ENCODE measurements around the gene TNIP2.

Gene TNIP2

GRCh38 chr4:2792711-2793585 is 36.8 kb upstream of the TNIP2 start, which contains the start of gene SH3BP2:
TSS of gene SH3BP2 (plus strand) at chr4:2793085. CDS start at chr4:2820618, 27,533 bp downstream.
- Histone ChIP-seq H3K36me3 (ENCODE audit: control insufficient read depth, insufficient read depth, low read length) (no peaks in the 10 kb centered on the region), H3K27ac (ENCODE audit: insufficient read depth, low read depth, low read length, poor library complexity, severe bottlenecking) (no peak within 1 kb of the TSS), H3K4me1 (ENCODE audit: control insufficient read depth, insufficient read depth, low read length) (peaks cover 1% of the 10 kb centered on the region), H3K4me3 (ENCODE audit: insufficient read depth, low read depth, low read length) (peak within 1 kb of the TSS; percentile 32), H3K9me3 (ENCODE audit: control insufficient read depth, low read length) (no peaks in the 10 kb centered on the region), H3K27me3 (ENCODE audit: control insufficient read depth, insufficient read depth, low read length, poor library complexity, severe bottlenecking) (peaks cover 34% of the 10 kb centered on the region)
- WGBS, 2 experiments: 6% methylated on average over 104 of the region's 104 CpGs

- H3K27me3 ChIP-seq (ENCODE audit: control insufficient read depth, insufficient read depth, low read length, poor library complexity, severe bottlenecking): peaks cover 34% of the 10 kb centered on the region
- no peaks in the 10 kb centered on the region for H3K9me3 ChIP-seq (ENCODE audit: control insufficient read depth, low read length)
- no peak overlapping the region for H3K27ac ChIP-seq (ENCODE audit: insufficient read depth, low read depth, low read length, poor library complexity, severe bottlenecking)
- WGBS, 2 experiments: 57 to 59% methylated on average over 8 of the region's 8 CpGs
- H3K4me1 ChIP-seq (ENCODE audit: control insufficient read depth, insufficient read depth, low read length): no peaks in the 10 kb centered on the region
- H3K4me3 ChIP-seq (ENCODE audit: insufficient read depth, low read depth, low read length): no peak overlapping the region
- H3K36me3 ChIP-seq (ENCODE audit: control insufficient read depth, insufficient read depth, low read length): no peaks in the 10 kb centered on the region
Observed at GRCh38 chr4:2792396-2792710, 36.2 kb upstream of the TNIP2 start.

- 93 to 96% methylated on average over 9 to 10 of the region's 10 CpGs for WGBS, 2 experiments
- Histone ChIP-seq H3K36me3 (ENCODE audit: control insufficient read depth, insufficient read depth, low read length) (no peaks in the 10 kb centered on the region), H3K9me3 (ENCODE audit: control insufficient read depth, low read length) (no peaks in the 10 kb centered on the region), H3K4me3 (ENCODE audit: insufficient read depth, low read depth, low read length) (no peak overlapping the region), H3K4me1 (ENCODE audit: control insufficient read depth, insufficient read depth, low read length) (no peaks in the 10 kb centered on the region), H3K27ac (ENCODE audit: insufficient read depth, low read depth, low read length, poor library complexity, severe bottlenecking) (no peak overlapping the region), H3K27me3 (ENCODE audit: control insufficient read depth, insufficient read depth, low read length, poor library complexity, severe bottlenecking) (peaks cover 34% of the 10 kb centered on the region)
Observed at GRCh38 chr4:2791518-2792395, 35.6 kb upstream of the TNIP2 start.

- WGBS, 2 experiments: 79 to 80% methylated on average over 19 of the region's 19 CpGs
- Histone ChIP-seq H3K36me3 (ENCODE audit: control insufficient read depth, insufficient read depth, low read length) (no peaks in the 10 kb centered on the region), H3K27ac (ENCODE audit: insufficient read depth, low read depth, low read length, poor library complexity, severe bottlenecking) (no peak overlapping the region), H3K4me3 (ENCODE audit: insufficient read depth, low read depth, low read length) (no peak overlapping the region), H3K27me3 (ENCODE audit: control insufficient read depth, insufficient read depth, low read length, poor library complexity, severe bottlenecking) (peaks cover 34% of the 10 kb centered on the region), H3K4me1 (ENCODE audit: control insufficient read depth, insufficient read depth, low read length) (no peaks in the 10 kb centered on the region), H3K9me3 (ENCODE audit: control insufficient read depth, low read length) (no peaks in the 10 kb centered on the region)
Observed at GRCh38 chr4:2790583-2791517, 34.7 kb upstream of the TNIP2 start.

DNA sequence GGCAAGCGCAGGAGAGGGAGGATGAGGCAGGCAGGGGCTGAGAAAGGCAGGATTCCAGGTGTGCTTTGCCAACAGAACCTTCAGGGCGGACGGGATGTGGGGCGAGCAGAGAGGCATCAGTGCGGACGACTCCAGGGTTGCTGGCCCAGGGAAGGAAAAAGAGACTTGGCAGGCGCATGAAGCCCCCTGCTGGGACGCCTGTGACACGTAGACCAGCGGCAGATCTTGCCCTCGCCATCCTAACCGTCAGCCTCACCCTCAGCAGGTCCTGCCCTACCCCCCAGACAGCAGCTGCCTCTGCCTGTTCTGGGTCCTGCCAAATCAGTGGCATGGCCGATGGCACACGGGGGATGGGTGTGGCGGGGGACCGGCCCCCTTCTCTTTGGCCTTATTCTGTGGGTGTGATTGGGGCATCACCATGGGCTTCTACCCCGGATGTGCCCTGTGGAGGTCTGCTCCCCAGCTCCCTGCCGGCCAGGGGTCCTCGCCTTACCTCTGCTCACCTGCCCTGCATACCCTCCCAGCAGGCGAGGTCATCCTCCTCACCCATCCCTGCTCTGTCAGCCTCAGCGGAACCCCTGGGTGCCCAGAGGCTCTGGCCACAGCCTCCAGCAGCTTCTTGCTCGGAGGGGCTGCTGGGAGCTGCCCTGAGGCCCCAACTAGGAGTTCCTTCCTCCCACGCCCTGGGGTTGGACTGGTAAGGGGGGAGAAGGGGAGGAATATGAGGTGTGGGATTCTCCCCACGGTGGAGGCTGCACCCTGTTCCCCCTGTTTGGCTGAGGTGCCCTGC is 33.9 kb upstream of the TNIP2 start:
- H3K27ac ChIP-seq (ENCODE audit: insufficient read depth, low read depth, low read length, poor library complexity, severe bottlenecking): no peak overlapping the region
- H3K36me3 ChIP-seq (ENCODE audit: control insufficient read depth, insufficient read depth, low read length): no peaks in the 10 kb centered on the region
- WGBS, 2 experiments: 84 to 85% methylated on average over 24 of the region's 24 CpGs
- H3K9me3 ChIP-seq (ENCODE audit: control insufficient read depth, low read length): no peaks in the 10 kb centered on the region
- no peak overlapping the region for H3K4me3 ChIP-seq (ENCODE audit: insufficient read depth, low read depth, low read length)
- no peaks in the 10 kb centered on the region for H3K4me1 ChIP-seq (ENCODE audit: control insufficient read depth, insufficient read depth, low read length)
- peaks cover 34% of the 10 kb centered on the region for H3K27me3 ChIP-seq (ENCODE audit: control insufficient read depth, insufficient read depth, low read length, poor library complexity, severe bottlenecking)

- WGBS, 2 experiments: 92 to 94% methylated on average over 5 of the region's 5 CpGs
Observed at GRCh38 chr4:2789351-2789750, 33.2 kb upstream of the TNIP2 start.

GRCh38 chr4:2788532-2789103 is 32.5 kb upstream of the TNIP2 start:
- Histone ChIP-seq H3K4me3 (ENCODE audit: insufficient read depth, low read depth, low read length) (no peak overlapping the region), H3K27me3 (ENCODE audit: control insufficient read depth, insufficient read depth, low read length, poor library complexity, severe bottlenecking) (peaks cover 23% of the 10 kb centered on the region), H3K4me1 (ENCODE audit: control insufficient read depth, insufficient read depth, low read length) (no peaks in the 10 kb centered on the region), H3K27ac (ENCODE audit: insufficient read depth, low read depth, low read length, poor library complexity, severe bottlenecking) (no peak overlapping the region), H3K9me3 (ENCODE audit: control insufficient read depth, low read length) (no peaks in the 10 kb centered on the region), H3K36me3 (ENCODE audit: control insufficient read depth, insufficient read depth, low read length) (no peaks in the 10 kb centered on the region)
- 84 to 91% methylated on average over 4 of the region's 4 CpGs for WGBS, 2 experiments

More at GRCh38 chr4:2789351-2789750, 33.2 kb upstream of the TNIP2 start:
- H3K36me3 ChIP-seq (ENCODE audit: control insufficient read depth, insufficient read depth, low read length): no peaks in the 10 kb centered on the region
- peaks cover 30% of the 10 kb centered on the region for H3K27me3 ChIP-seq (ENCODE audit: control insufficient read depth, insufficient read depth, low read length, poor library complexity, severe bottlenecking)
- H3K4me1 ChIP-seq (ENCODE audit: control insufficient read depth, insufficient read depth, low read length): no peaks in the 10 kb centered on the region
- no peak overlapping the region for H3K4me3 ChIP-seq (ENCODE audit: insufficient read depth, low read depth, low read length)
- no peak overlapping the region for H3K27ac ChIP-seq (ENCODE audit: insufficient read depth, low read depth, low read length, poor library complexity, severe bottlenecking)
- H3K9me3 ChIP-seq (ENCODE audit: control insufficient read depth, low read length): no peaks in the 10 kb centered on the region

DNA sequence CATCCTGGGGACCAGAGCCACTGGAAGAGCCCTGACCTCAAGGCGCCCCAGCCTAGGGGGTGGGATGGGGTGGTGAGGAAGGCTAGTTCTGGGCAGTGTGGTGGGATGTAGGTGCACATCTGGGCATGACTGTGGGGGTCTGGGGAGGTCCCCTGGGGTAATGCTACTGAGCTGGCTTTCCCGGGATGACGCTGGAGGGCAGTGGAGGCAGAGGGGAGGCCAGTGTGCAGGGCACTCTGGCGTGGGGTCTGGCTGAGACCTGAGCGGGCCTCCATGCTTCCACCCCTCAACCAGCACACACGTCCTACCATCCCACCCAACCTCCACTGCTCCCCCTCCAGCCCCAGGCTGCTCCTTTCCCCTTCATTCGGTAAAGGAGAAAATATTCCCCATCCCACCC is 32.0 kb upstream of the TNIP2 start:
- Histone ChIP-seq H3K27ac (ENCODE audit: insufficient read depth, low read depth, low read length, poor library complexity, severe bottlenecking) (no peak overlapping the region), H3K9me3 (ENCODE audit: control insufficient read depth, low read length) (no peaks in the 10 kb centered on the region), H3K36me3 (ENCODE audit: control insufficient read depth, insufficient read depth, low read length) (no peaks in the 10 kb centered on the region), H3K4me3 (ENCODE audit: insufficient read depth, low read depth, low read length) (no peak overlapping the region), H3K4me1 (ENCODE audit: control insufficient read depth, insufficient read depth, low read length) (no peaks in the 10 kb centered on the region), H3K27me3 (ENCODE audit: control insufficient read depth, insufficient read depth, low read length, poor library complexity, severe bottlenecking) (peaks cover 18% of the 10 kb centered on the region)
- WGBS, 2 experiments: 87 to 88% methylated on average over 7 of the region's 7 CpGs
